Stimulated activated effector memory CD8-positive, alpha-beta T cell treated with anti-CD3 and anti-CD28 coated beads, Interleukin-12 subunit alpha, Interleukin-12 subunit beta, amount 100 ng/mL, for 72 hours (primary cell): ENCODE results near the gene APP.
"Not testable (repeated sequence)": the region's sequence is repeated elsewhere in the genome, so short reads cannot be mapped to it uniquely, and the experiment has no call there.

Experiments
- ATAC-seq: fragments of 150-1000 bp; cut with Tn5 transposase; 2 replicates; pipeline ENCODE4 v1.10.0; 2021
- DNase-seq, 2 donors: peaks; one replicate each; pipeline ENCODE4 v3.0.0; 2021 to 2022; ENCODE audit warnings: low spot score in 2 of 2
- H3K27ac Mint-ChIP-seq: one replicate; pipeline ENCODE4 v1.8.0; 2022; ENCODE audit warnings: mild to moderate bottlenecking, mixed read lengths
- H3K36me3 Mint-ChIP-seq: one replicate; pipeline ENCODE4 v1.8.0; 2022; ENCODE audit warnings: mild to moderate bottlenecking, mixed read lengths
- H3K4me1 Mint-ChIP-seq: one replicate; pipeline ENCODE4 v1.8.0; 2022; ENCODE audit warnings: mixed read lengths
- H3K4me3 Mint-ChIP-seq: one replicate; pipeline ENCODE4 v1.8.0; 2022; ENCODE audit warnings: mild to moderate bottlenecking, mixed read lengths
- H3K9me3 Mint-ChIP-seq: one replicate; pipeline ENCODE4 v1.8.0; 2022; ENCODE audit warnings: mixed read lengths

Gene APP

DNA sequence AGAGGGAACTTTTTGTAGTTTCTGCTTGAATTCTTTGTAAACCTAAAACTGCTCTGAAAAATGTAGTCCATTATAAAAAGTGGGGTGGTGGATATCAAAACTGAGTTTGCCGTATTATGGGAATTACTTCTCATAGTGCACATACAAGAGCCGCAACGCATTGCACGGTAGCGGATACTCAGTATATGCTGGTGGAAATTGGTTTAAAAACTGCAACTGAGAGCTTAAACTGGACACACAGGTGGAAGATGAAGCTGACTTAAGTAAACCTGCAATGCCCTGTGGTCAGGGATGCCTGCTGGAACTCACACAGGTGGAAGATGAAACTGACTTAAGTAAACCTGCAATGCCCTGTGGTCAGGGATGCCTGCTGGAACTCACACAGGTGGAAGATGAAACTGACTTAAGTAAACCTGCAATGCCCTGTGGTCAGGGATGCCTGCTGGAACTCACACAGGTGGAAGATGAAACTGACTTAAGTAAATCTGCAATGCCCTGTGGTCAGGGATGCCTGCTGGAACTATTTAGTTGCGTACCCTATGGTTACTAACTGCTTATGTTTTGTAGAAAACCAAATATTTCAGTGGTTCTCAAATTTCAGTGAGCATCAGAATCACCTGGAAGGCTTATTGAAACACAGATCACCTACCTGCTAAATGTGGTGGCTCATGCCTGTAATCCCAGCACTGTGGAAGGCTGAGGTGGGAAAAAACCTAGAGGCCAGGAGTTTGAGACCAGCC lies 147.8 kb downstream of the APP start:
- H3K4me1 Mint-ChIP-seq, DNase-seq, H3K9me3 Mint-ChIP-seq, H3K4me3 Mint-ChIP-seq, H3K36me3 Mint-ChIP-seq, ATAC-seq, H3K27ac Mint-ChIP-seq: not testable (repeated sequence)

DNA sequence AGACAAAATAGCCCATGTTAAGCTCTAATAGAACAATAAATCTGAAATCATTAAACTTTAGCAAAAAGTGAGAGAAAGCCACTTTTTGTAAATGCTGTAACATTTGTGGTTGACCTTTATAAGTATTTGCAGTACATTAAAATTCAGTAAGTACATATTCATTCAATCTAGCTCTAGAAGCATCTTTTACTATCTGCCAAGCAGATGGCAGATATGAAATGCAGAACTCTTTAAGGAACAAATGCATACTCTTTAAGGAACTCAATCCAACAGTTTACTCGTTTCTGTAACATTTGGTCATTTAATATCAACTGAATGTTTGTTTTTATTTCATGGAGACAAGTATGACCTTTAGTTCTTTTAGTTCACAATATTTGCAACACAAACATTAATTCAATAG lies 150.1 kb downstream of the APP start:
- Mint-ChIP-seq H3K9me3 (no peaks in the 10 kb centered on the region), H3K4me3 (no peak overlapping the region), H3K36me3 (peaks cover 5% of the 10 kb centered on the region), H3K27ac (no peak overlapping the region), H3K4me1 (no peaks in the 10 kb centered on the region)
- DNase-seq: no peak
- no peak for ATAC-seq

DNA sequence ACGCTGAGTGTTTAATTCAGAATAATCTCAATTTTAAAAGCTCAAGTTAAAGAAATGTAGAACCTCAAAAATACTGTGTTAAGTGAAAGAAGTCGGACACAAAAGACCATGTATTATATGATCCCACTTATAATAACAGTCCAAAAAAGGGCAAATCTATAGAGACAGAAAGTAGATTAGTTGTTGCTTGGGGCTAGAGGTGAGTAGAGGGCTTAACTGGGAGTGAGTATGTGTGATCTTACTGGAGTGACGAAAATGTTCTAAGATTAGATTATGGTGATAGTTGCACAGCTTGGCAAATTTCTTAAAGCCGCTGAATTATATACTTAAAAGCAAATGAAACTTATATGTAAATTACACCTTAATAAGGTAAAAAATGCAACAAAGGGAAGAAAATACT lies 150.5 kb downstream of the APP start:
- Mint-ChIP-seq H3K4me3 (no peak overlapping the region), H3K27ac (no peak overlapping the region), H3K36me3 (peaks cover 5% of the 10 kb centered on the region), H3K4me1 (no peaks in the 10 kb centered on the region), H3K9me3 (no peaks in the 10 kb centered on the region)
- no peak for ATAC-seq
- no peak for DNase-seq

DNA sequence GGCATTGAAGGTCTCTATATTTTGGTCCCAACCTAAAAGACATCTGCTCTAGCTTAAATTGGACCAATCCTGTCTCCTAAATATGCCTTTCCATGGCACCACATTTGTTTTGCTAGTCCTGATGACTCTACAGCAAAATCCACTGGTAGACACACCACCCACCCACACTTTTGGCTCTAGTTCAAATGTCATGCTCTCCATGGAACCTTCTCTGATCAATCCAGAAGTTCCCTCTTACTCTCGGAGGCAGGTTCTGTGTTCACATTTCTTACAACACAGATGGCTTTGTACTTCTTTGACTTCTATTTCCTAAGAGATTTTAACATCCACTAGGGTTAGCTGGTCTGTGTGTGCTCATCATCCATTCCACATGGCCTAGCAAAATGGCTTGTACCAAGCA lies 151.3 kb downstream of the APP start:
- no peaks in the 10 kb centered on the region for H3K4me1 Mint-ChIP-seq
- H3K27ac Mint-ChIP-seq: no peak overlapping the region
- DNase-seq: no peak
- no peaks in the 10 kb centered on the region for H3K9me3 Mint-ChIP-seq
- H3K36me3 Mint-ChIP-seq: peaks cover 5% of the 10 kb centered on the region
- no peak overlapping the region for H3K4me3 Mint-ChIP-seq
- ATAC-seq: no peak

DNA sequence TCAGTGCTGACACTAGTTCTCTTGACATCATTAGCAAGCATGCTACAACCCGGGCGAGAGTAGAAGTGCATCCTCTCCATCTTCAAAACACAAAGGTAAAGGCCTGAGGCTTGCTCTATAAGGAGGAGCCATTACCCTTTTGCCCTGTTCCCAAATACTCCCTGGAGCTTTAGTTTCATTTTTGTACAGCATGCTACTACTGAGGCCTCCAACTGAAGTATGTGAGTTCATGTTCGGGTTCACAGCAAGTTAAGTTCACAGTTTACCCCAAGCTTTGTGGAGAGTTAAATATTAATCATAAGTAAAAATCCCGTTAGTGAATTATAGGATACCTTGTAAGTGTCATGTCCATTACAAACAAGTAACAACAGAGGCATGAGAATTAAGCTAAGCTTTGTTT lies 156.6 kb downstream of the APP start:
- ATAC-seq (no peak), DNase-seq (no peak)
- H3K4me1 Mint-ChIP-seq: no peaks in the 10 kb centered on the region
- no peaks in the 10 kb centered on the region for H3K9me3 Mint-ChIP-seq
- H3K4me3 Mint-ChIP-seq: no peak overlapping the region
- H3K27ac Mint-ChIP-seq: no peak overlapping the region
- H3K36me3 Mint-ChIP-seq: no peaks in the 10 kb centered on the region

DNA sequence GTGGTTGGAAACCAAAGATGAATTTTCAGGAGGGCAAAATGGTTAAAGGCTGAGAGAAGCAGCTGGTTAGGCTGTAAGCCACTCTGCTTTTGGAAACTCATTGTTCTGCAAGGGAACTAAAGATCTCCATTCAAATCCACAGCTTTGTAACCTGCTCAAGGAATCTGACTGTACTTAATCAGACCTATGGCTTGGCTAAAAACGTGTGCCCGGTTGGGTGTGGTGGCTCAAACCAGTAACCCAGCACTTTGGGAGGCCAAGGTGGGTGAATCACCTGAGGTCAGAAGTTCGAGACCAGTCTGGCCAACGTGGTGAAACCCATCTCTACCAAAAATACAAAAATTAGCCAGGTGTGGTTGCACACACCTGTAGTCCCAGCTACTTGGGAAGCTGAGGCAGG lies 158.1 kb downstream of the APP start:
- H3K36me3 Mint-ChIP-seq, ATAC-seq, H3K4me1 Mint-ChIP-seq, H3K4me3 Mint-ChIP-seq, DNase-seq, H3K27ac Mint-ChIP-seq, H3K9me3 Mint-ChIP-seq: not testable (repeated sequence)

DNA sequence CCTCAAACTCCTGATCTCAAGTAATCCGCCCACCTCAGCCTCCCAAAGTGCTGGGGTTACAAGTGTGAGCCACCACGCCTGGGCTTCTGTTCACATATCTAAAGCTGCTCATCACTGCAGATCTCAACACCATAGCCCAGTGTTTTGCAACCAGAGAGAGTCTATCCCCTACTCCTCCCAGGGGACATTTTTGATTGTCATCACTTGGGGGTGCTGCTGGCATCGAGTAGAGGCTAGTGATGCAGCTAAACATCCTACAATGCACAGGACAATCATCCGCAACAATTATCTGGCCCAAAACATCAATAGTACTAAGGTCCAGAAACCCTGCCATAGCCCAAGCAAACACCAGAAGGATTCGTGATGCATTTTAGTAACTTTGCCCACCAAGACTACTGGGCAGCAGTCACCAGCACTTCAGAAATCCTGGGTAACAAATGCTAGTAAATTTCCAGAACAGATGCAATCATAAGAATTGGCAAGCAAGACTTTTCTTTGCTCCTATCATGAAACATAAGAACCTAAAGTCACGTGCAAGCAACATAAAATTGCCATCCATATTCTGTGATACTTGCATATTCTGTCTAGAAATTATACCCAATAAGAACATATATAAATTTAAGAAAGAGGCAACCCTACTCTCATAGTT lies 159.2 kb downstream of the APP start:
- ATAC-seq: no peak
- Mint-ChIP-seq H3K27ac (no peak overlapping the region), H3K9me3 (no peaks in the 10 kb centered on the region), H3K36me3 (no peaks in the 10 kb centered on the region), H3K4me1 (no peaks in the 10 kb centered on the region), H3K4me3 (no peak overlapping the region)
- no peak for DNase-seq

DNA sequence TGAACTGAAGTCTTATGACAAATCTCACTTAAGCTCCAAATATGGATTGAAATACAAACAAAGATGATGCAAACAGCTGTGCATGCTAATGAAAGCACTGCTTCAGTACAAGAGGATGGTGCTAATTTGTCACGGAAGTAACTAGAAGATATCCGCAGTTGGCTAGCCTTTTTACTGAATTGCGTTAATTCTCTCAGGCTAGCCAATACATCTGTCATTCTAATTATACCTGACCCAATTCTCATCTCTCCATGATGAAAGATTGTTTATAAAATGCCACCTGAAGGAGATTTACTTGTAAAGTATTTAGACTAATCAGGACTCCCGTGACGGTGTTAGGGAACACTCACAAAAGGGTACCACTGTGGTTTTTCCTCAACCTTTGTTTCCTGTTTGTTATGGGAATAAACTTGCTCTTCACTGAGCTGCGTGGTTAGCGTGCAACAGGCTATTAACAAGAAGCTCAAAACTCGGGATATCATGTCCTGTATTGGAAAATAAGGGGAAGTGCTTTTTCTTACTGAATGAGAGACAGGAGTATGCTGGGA lies 162.5 kb downstream of the APP start:
- Mint-ChIP-seq H3K4me1 (no peaks in the 10 kb centered on the region), H3K27ac (no peak overlapping the region), H3K9me3 (no peaks in the 10 kb centered on the region), H3K4me3 (no peak overlapping the region), H3K36me3 (no peaks in the 10 kb centered on the region)
- DNase-seq (no peak), ATAC-seq (no peak)

DNA sequence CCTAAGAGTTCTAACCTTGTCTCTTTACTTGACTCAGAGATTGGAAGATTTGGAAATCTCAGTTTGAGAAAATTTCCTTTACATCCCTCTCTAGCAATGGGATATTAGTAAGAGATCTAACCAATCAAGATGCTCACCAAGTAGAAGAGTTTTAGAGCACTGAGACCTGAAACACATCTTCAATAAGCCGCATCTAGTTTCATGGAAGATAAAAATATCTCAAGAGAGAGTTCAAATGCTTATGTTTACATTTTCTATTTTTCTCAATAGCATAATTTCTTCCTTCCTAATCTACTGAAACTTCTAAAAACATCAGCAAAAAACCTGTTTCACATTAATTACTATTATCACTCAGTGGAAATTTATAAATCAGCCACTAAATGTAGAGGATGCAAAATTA lies 165.1 kb downstream of the APP start:
- H3K4me1 Mint-ChIP-seq: no peaks in the 10 kb centered on the region
- no peak for ATAC-seq
- H3K36me3 Mint-ChIP-seq: no peaks in the 10 kb centered on the region
- no peaks in the 10 kb centered on the region for H3K9me3 Mint-ChIP-seq
- H3K4me3 Mint-ChIP-seq: no peak overlapping the region
- no peak for DNase-seq
- no peak overlapping the region for H3K27ac Mint-ChIP-seq

DNA sequence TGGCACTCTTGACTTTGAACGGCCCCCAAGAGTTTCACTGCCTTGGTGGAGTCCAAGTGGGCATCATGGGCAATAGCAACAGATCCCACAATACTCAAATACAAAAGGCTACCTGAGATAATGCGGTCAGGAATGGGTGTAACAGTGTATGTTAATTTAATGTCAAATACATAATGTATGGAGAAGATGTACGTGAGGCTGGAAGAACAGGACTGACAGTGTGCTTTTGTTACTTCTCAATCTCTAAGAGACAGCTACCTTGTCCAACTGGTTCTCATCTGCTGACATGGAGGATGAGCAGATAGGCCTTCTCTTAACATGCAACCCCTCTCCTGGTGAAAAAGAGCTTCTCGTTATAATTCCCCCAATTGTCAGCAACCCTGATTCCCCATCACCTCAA lies 167.2 kb downstream of the APP start:
- no peak for ATAC-seq
- H3K4me1 Mint-ChIP-seq: no peaks in the 10 kb centered on the region
- no peak overlapping the region for H3K4me3 Mint-ChIP-seq
- no peaks in the 10 kb centered on the region for H3K9me3 Mint-ChIP-seq
- DNase-seq: no peak
- no peak overlapping the region for H3K27ac Mint-ChIP-seq
- H3K36me3 Mint-ChIP-seq: no peaks in the 10 kb centered on the region

DNA sequence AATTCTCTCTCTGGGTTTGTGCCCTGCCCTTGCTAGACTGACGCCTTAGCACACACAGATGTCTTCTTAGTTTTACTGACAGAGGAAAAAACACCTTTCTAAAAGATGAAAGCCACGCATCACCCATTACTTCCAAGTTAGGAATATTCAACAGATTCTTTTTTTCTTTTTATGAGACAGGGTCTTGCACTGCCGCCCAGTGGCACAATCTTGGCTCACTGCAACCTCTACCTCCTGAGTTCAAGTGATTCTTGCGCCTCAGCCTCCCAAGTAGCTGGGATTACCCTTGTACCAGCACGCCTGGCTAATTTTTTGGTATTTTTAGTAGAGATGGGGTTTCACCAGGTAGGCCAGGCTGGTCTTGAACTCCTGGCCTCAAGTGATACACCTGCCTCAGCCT lies 169.2 kb downstream of the APP start:
- no peaks in the 10 kb centered on the region for H3K4me1 Mint-ChIP-seq
- DNase-seq: no peak
- H3K27ac Mint-ChIP-seq: no peak overlapping the region
- H3K36me3 Mint-ChIP-seq: no peaks in the 10 kb centered on the region
- no peak overlapping the region for H3K4me3 Mint-ChIP-seq
- ATAC-seq: no peak
- no peaks in the 10 kb centered on the region for H3K9me3 Mint-ChIP-seq

DNA sequence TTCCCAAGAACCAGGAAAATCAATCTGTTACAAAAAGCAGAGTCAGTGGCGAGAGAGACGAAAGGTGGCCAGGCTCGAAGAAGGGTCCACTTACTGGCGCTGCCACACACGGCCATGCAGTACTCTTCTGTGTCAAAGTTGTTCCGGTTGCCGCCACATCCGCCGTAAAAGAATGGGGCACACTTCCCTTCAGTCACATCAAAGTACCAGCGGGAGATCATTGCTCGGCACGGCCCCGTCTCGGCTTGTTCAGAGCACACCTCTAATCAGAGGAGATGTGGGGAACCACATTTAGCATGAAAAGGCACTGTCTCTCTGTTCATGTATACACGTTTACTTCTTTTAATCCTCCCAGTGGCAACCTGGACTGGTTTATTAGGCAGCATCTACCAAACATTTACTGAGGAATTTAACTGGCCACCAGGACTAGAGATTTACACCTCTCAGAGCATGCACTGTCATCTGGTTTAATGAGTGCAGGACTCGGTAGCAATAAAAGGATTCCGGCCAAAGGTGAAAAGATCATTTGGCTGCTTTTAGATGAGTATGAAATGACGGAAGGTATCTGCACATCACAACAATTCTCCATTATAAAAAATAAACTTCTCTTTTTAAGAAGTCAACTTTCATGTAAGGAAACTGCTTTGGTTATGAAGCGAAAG lies 170.5 kb downstream of the APP start:
- no peak overlapping the region for H3K27ac Mint-ChIP-seq
- H3K4me3 Mint-ChIP-seq: no peak overlapping the region
- DNase-seq (no peak), ATAC-seq (peak; percentile 67)
- H3K4me1 Mint-ChIP-seq: no peaks in the 10 kb centered on the region
- H3K9me3 Mint-ChIP-seq: no peaks in the 10 kb centered on the region
- H3K36me3 Mint-ChIP-seq: no peaks in the 10 kb centered on the region

DNA sequence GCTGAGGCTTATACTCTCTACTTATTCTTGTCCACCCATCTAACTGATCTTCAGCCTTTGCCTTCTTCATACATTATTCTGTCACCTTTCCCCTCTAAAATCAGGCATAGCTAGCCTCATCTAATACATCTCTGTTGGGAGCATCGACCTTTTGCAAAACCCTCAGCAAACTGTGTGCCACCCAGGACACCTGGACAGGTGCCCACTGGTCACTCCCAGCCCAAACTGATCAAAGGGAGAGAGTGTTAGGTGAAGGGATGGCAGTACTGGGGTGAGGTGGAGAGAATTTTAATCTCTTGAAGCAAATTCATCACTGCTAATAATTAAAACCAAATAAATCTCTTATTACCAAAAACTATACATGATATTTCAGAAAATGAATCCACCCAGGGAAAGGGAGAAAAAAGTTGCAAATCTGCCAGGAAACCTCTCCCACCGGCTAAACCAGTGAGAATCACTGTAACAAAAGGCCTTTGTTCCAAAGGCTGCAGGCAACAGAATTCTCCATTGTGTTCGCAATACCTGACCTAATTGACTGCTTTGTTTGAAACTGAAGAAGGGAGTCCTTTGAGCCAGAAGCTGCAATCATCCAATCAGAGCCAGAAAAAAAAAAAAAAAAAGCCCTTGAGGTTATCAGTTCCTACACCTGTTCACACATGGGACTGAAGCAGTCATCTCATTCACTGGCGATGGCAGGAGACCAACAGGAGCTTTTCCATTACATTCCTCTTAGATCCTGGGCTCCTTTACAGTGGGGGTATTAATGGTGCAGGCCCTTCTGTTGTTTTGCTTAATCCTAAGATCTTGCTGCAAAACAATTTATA lies 172.6 kb downstream of the APP start:
- Mint-ChIP-seq H3K27ac (no peak overlapping the region), H3K36me3 (no peaks in the 10 kb centered on the region)
- ATAC-seq: no peak

DNA sequence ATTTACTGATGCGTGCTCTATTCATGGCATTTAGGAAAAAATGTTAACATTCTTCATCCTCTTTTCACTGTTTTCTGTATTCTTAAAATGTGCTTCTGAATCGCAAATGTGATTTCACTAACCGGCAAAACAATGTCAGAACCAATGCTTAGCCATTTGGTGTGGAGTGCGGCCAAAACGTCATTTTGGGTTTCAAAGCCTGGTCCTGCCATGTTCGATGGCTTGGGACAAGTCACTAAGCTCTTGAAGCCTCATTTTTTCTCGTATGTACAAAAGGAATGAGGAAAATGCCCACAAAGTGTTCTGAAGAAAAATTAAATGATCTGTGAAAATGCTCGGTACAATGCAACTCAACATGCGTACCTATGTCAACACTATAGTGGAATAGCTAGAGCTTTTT lies 175.3 kb downstream of the APP start:
- no peaks in the 10 kb centered on the region for H3K9me3 Mint-ChIP-seq
- H3K4me3 Mint-ChIP-seq: no peak overlapping the region
- no peaks in the 10 kb centered on the region for H3K4me1 Mint-ChIP-seq
- no peak overlapping the region for H3K27ac Mint-ChIP-seq
- H3K36me3 Mint-ChIP-seq: no peaks in the 10 kb centered on the region
- DNase-seq (no peak), ATAC-seq (no peak)

More for the DNA sequence above, 172.6 kb downstream of the APP start:
- no peaks in the 10 kb centered on the region for H3K9me3 Mint-ChIP-seq
- H3K4me1 Mint-ChIP-seq: no peaks in the 10 kb centered on the region
- H3K4me3 Mint-ChIP-seq: no peak overlapping the region
- no peak for DNase-seq

DNA sequence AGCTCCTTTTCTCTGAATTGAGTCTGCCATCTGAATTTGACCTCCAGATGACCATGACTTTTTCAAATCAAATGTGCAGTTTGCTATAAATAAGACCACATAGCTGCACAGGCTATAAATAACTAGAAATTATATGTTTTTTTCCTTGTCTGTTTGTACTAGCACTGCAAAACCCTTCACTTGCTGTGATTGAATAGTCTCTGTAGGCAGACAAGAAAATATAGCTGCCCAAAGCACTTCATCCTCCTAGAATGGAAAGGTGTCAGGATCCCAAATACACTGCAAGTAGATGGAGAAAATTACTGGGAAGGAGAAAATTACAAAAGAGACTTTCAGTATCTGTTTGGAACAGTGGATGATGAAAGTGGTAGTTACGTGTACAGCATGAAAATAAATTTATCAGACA lies 175.8 kb downstream of the APP start:
- ATAC-seq: no peak
- H3K36me3 Mint-ChIP-seq: no peaks in the 10 kb centered on the region
- no peaks in the 10 kb centered on the region for H3K4me1 Mint-ChIP-seq
- no peak overlapping the region for H3K27ac Mint-ChIP-seq
- no peak for DNase-seq
- no peaks in the 10 kb centered on the region for H3K9me3 Mint-ChIP-seq
- H3K4me3 Mint-ChIP-seq: no peak overlapping the region
